GM18870 (cell line): ENCODE data around the gene HEPACAM2.

ENCODE experiments used
- ATAC-seq: cut with Tn5 transposase; IDR thresholded peaks from one replicate; pipeline ENCODE4 v1.9.1; 2021; ENCODE audit warnings: moderate library complexity; ENCODE audit not compliant: unreplicated experiment

The HEPACAM2 gene

GRCh38 chr7:93148727-93149126 lies 77.5 kb downstream of the HEPACAM2 start:
- no peak for ATAC-seq

- peak; percentile 64 for ATAC-seq
Measured at GRCh38 chr7:93148144-93148543, 78.1 kb downstream of the HEPACAM2 start, which contains the start of gene SAMD9L. SAMD9L (minus strand) TSS chr7:93148385; CDS start chr7:93135971, 12,414 bp downstream.

- ATAC-seq: peak; percentile 83
Measured at GRCh38 chr7:93147363-93147762, 78.9 kb downstream of the HEPACAM2 start.

- peak; percentile 32 for ATAC-seq
Measured at GRCh38 chr7:93146472-93147141, 79.7 kb downstream of the HEPACAM2 start.

- ATAC-seq: no peak
Measured at GRCh38 chr7:93146036-93146435, 80.2 kb downstream of the HEPACAM2 start.

GRCh38 chr7:93145354-93145753 lies 80.9 kb downstream of the HEPACAM2 start:
- ATAC-seq: no peak

- no peak for ATAC-seq
Measured at GRCh38 chr7:93142127-93142526, 84.1 kb downstream of the HEPACAM2 start.

GRCh38 chr7:93140582-93141191 lies 85.6 kb downstream of the HEPACAM2 start:
- ATAC-seq: no peak

GRCh38 chr7:93138576-93138975 lies 87.7 kb downstream of the HEPACAM2 start:
- ATAC-seq: no peak
